HepG2 (cell line): ENCODE data around the gene GALNT10. TPM values are rescaled to one million over a fixed set of nuclear protein-coding genes. Genes with fewer than 3 reads are reported as not detected.

ENCODE experiments used
- ATAC-seq: fragments of 200-7000 bp; cut with Tn5 transposase; 3 replicates; pipeline ENCODE4 v1.9.1; 2020; ENCODE audit warnings: mild to moderate bottlenecking, moderate library complexity
- BruUV-seq: library from RNA; stranded (reverse); fragments of 400-500 nt; replicated peaks from 2 replicates; lab custom pipeline; 2021; lab: Mats Ljungman, UMichigan
- CTCF ChIA-PET: fragments of 300-600 bp; formaldehyde crosslinking; extraction: SDS; loops from one replicate; lab custom pipeline; 2021; ENCODE audit warnings: low total read pairs, inconsistent platforms, low intra/inter-chr PET ratio; lab: Yijun Ruan, JAX
- POLR2A ChIA-PET: fragments of 350-600 bp; sonication (Branson Sonifier 250); formaldehyde crosslinking; loops from one replicate; lab custom pipeline; 2020; ENCODE audit warnings: antibody characterized with exemption, inconsistent platforms; lab: Yijun Ruan, JAX
- DNase-seq: peaks from one replicate; pipeline ENCODE4 v3.0.0-alpha.2; 2015; ENCODE audit warnings: low spot score
- FAIRE-seq: peaks from 3 replicates; lab custom pipeline; 2011; peaks lifted over from hg19 to GRCh38; lab: Jason Lieb, UNC
- H2AFZ ChIP-seq: one replicate; pipeline ENCODE4 v1.6.1; 2011; ENCODE audit warnings: low read length, inconsistent platforms
- H3K27ac ChIP-seq: fragments of 300-600 bp; 3 replicates; pipeline ENCODE4 v1.8.0; 2011; ENCODE audit warnings: mixed run types, mild to moderate bottlenecking, mixed read lengths, low read length, inconsistent platforms; ENCODE audit not compliant: insufficient read depth; ENCODE audit errors: extremely low read length
- H3K27me3 ChIP-seq, 2 experiments: fragments of 200-600 bp in 1 of 2; 2 replicates in 1 of 2; 3 replicates in 1 of 2; pipeline versions ENCODE4 v1.6.0 to v1.8.0; 2011; ENCODE audit warnings: low read length in 2 of 2, mild to moderate bottlenecking in 2 of 2, moderate library complexity in 2 of 2, inconsistent platforms in 1 of 2; ENCODE audit not compliant: insufficient read depth in 2 of 2, control insufficient read depth in 1 of 2
- H3K36me3 ChIP-seq, 2 experiments: fragments of 200-600 bp in 1 of 2; replicated peaks in 1 of 2; 2 replicates in 1 of 2; 3 replicates in 1 of 2; pipeline versions ENCODE4 v1.5.1 to v1.8.0; 2011; ENCODE audit warnings: low read length in 2 of 2, inconsistent platforms in 1 of 2; ENCODE audit not compliant: insufficient read depth in 2 of 2, control insufficient read depth in 1 of 2
- H3K4me1 ChIP-seq: 2 replicates; pipeline ENCODE4 v1.5.1; 2012; ENCODE audit warnings: low read length, inconsistent platforms; ENCODE audit not compliant: insufficient read depth
- H3K4me2 ChIP-seq: 2 replicates; pipeline ENCODE4 v1.6.0; 2011; ENCODE audit warnings: low read depth, low read length, inconsistent platforms
- H3K4me3 ChIP-seq, 3 experiments: fragments of 200-600 bp in 1 of 3; sonication (generic), shearing (Covaris generic) in 1 of 3; replicated peaks in 1 of 3; 2 replicates each; pipeline ENCODE4 v1.5.1; 2011 to 2016; ENCODE audit warnings: low read length in 3 of 3, inconsistent platforms in 2 of 3, low read depth in 2 of 3, mild to moderate bottlenecking in 2 of 3, control low read depth in 1 of 3, mixed read lengths in 1 of 3; ENCODE audit not compliant: insufficient read depth in 1 of 3
- H3K79me2 ChIP-seq: one replicate; pipeline ENCODE4 v1.6.1; 2011; ENCODE audit warnings: low read length, inconsistent platforms; ENCODE audit not compliant: insufficient read depth
- H3K9ac ChIP-seq: 2 replicates; pipeline ENCODE4 v1.6.0; 2011; ENCODE audit warnings: mild to moderate bottlenecking, low read depth, low read length, inconsistent platforms; ENCODE audit not compliant: insufficient read depth
- H3K9me3 ChIP-seq: 2 replicates; pipeline ENCODE4 v1.5.1; 2012; ENCODE audit warnings: mild to moderate bottlenecking, low read length
- H4K20me1 ChIP-seq: 2 replicates; pipeline ENCODE4 v1.6.0; 2011; ENCODE audit warnings: inconsistent platforms, mild to moderate bottlenecking, low read length, moderate library complexity; ENCODE audit not compliant: insufficient read depth
- ELF1 ChIP-seq: sonication (generic); formaldehyde crosslinking; IDR thresholded peaks from 2 replicates; pipeline ENCODE4 v1.4.0; 2020; ENCODE audit warnings: missing genetic modification reagents
- ESRRA ChIP-seq: sonication (generic); formaldehyde crosslinking; IDR thresholded peaks from 2 replicates; pipeline ENCODE4 v1.5.1; 2020; ENCODE audit warnings: mild to moderate bottlenecking, low read depth, missing genetic modification reagents
- GTF2F1 ChIP-seq: fragments of 150-350 bp; IDR thresholded peaks from 2 replicates; pipeline ENCODE4 v1.6.1; 2014; ENCODE audit warnings: low read length
- HHEX ChIP-seq: IDR thresholded peaks from 2 replicates; pipeline ENCODE4 v1.6.1; 2016; ENCODE audit warnings: control low read depth
- RAD21 ChIP-seq: fragments of 450-650 bp; formaldehyde crosslinking; IDR thresholded peaks from 2 replicates; pipeline ENCODE4 v1.5.0; 2020; ENCODE audit warnings: mild to moderate bottlenecking
- SP4 ChIP-seq: sonication (generic); formaldehyde crosslinking; IDR thresholded peaks from 2 replicates; pipeline ENCODE4 v1.8.1; 2023; ENCODE audit warnings: mild to moderate bottlenecking, missing genetic modification reagents
- TGIF2 ChIP-seq: IDR thresholded peaks from 2 replicates; pipeline ENCODE4 v1.6.1; 2016; ENCODE audit warnings: control low read depth, missing compliant biosample characterization
- U2AF2 ChIP-seq: fragments of 200-400 bp; formaldehyde crosslinking; IDR thresholded peaks from 2 replicates; pipeline ENCODE4 v1.6.1; 2017; ENCODE audit warnings: low read depth, mild to moderate bottlenecking, low read length
- ZNF382 ChIP-seq: sonication (generic); formaldehyde crosslinking; IDR thresholded peaks from 2 replicates; pipeline ENCODE4 v1.5.0; 2020; ENCODE audit warnings: missing genetic modification reagents, mild to moderate bottlenecking, borderline replicate concordance
- ZSCAN20 ChIP-seq: sonication (generic); formaldehyde crosslinking; IDR thresholded peaks from 2 replicates; pipeline ENCODE4 v1.4.0; 2020; ENCODE audit warnings: missing genetic modification reagents, mild to moderate bottlenecking, borderline replicate concordance
- WGBS: methylation state at CpG from one replicate; pipeline ENCODE4 v1.1.6; 2017; ENCODE audit warnings: low lambda C conversion rate; 5-methylcytosine and 5-hydroxymethylcytosine counted together
- in situ Hi-C: cut with HindIII; loops from 2 replicates; pipeline ENCODE4 v1.10.0; 2017; ENCODE audit warnings: low pct_unique_long_range_greater_than_20kb; ENCODE audit not compliant: extremely low pct_ligation_motif_present
- intact Hi-C: fragments of 100-400 bp; cut with micrococcal nuclease; formaldehyde crosslinking; loops from one replicate; pipeline ENCODE4 v1.10.0; 2022; ENCODE audit not compliant: unreplicated experiment
- polyA plus RNA-seq, 8 experiments: library from polyadenylated mRNA; depleted of rRNA in 3 of 8; stranded (reverse) in 7 of 8; unstranded in 1 of 8; fragments of >200 nt; fragmentation: Illumina TruSeq in 4 of 8; extraction: Trizol in 4 of 8; gene quantifications; 2 replicates each; pipeline versions ENCODE4 v1.2.1 to v1.2.3, GENCODE V29; 2011 to 2016; ENCODE audit warnings: low read depth in 4 of 8, missing spikeins in 1 of 8, mixed read lengths in 1 of 8; ENCODE audit not compliant: insufficient read depth in 1 of 8
- total RNA-seq, 5 experiments: library from RNA; depleted of rRNA; stranded (reverse); fragments of >200 nt; fragmentation: Illumina TruSeq; extraction: Trizol; gene quantifications; 2 replicates each; pipeline ENCODE4 v1.2.3, GENCODE V29; 2016; ENCODE audit warnings: low read depth in 1 of 5
- TF ChIP-seq, protein P1 (sequence below): sonication (generic); formaldehyde crosslinking; IDR thresholded peaks from 2 replicates; pipeline ENCODE4 v1.8.1; 2022; ENCODE audit warnings: mild to moderate bottlenecking, missing genetic modification reagents
- TF ChIP-seq, protein P2 (sequence below): sonication (generic); formaldehyde crosslinking; IDR thresholded peaks from 2 replicates; pipeline ENCODE4 v1.4.0; 2020; ENCODE audit warnings: missing genetic modification reagents
- TF ChIP-seq, protein P3 (sequence below): IDR thresholded peaks from 2 replicates; pipeline ENCODE4 v1.6.1; 2016; ENCODE audit warnings: low read depth, borderline replicate concordance
- TF ChIP-seq, protein P4 (sequence below): sonication (generic); formaldehyde crosslinking; IDR thresholded peaks from 2 replicates; pipeline ENCODE4 v1.4.0; 2020; ENCODE audit warnings: missing genetic modification reagents, borderline replicate concordance
- TF ChIP-seq, protein P5 (sequence below): IDR thresholded peaks from 2 replicates; pipeline ENCODE4 v1.6.1; 2016

The GALNT10 gene
- total and polyA plus RNA-seq, 2 of the 13 experiments (the other 11 are each of a cell fraction or from before 2014, with no cell fraction given), result 8.1 to 11.2 TPM

DNA sequence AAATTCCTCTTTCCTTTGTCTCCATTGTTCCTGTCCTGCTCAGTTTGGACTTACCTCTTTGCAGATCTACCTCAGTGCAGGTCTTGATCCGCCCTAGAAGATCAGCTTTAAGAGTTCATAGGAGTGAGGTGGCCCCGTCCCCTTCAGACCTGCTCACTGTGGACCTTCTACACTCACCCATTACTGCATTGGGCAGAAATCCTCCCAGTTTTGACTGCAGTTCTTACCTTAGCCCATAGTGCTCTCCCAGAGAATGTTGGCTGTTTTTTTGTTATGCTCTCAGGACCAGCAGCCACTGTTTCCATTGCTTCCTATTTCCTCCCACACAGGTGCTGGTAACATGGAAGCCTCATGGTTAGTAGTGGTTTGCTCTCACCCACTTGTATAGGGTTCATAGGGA, 63.3 kb downstream of the GALNT10 start:
- Histone ChIP-seq H4K20me1 (no peaks in the 10 kb centered on the region), H3K4me1 (peaks cover 15% of the 10 kb centered on the region), H3K4me2 (no peak overlapping the region), H3K4me3 (no peak overlapping the region), H2AFZ (no peak overlapping the region), H3K9ac (no peak overlapping the region), H3K27me3 (no peaks in the 10 kb centered on the region), H3K27ac (no peak overlapping the region), H3K9me3 (no peaks in the 10 kb centered on the region), H3K79me2 (no peaks in the 10 kb centered on the region), H3K36me3 (no peaks in the 10 kb centered on the region)
- intact Hi-C loops (no loop called here), in situ Hi-C loops (no loop called here)
- 95% methylated on average over 2 of the region's 2 CpGs for WGBS
- DNase-seq, result no peak
- no TSS peak for BruUV-seq
- FAIRE-seq, result no peak
- TF ChIP-seq, protein P1, sequence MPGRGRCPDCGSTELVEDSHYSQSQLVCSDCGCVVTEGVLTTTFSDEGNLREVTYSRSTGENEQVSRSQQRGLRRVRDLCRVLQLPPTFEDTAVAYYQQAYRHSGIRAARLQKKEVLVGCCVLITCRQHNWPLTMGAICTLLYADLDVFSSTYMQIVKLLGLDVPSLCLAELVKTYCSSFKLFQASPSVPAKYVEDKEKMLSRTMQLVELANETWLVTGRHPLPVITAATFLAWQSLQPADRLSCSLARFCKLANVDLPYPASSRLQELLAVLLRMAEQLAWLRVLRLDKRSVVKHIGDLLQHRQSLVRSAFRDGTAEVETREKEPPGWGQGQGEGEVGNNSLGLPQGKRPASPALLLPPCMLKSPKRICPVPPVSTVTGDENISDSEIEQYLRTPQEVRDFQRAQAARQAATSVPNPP (CRISPR knock-in tag), result no peak
- no peak for TF ChIP-seq ZNF382 (CRISPR knock-in tag)
- TF ChIP-seq, protein P2, sequence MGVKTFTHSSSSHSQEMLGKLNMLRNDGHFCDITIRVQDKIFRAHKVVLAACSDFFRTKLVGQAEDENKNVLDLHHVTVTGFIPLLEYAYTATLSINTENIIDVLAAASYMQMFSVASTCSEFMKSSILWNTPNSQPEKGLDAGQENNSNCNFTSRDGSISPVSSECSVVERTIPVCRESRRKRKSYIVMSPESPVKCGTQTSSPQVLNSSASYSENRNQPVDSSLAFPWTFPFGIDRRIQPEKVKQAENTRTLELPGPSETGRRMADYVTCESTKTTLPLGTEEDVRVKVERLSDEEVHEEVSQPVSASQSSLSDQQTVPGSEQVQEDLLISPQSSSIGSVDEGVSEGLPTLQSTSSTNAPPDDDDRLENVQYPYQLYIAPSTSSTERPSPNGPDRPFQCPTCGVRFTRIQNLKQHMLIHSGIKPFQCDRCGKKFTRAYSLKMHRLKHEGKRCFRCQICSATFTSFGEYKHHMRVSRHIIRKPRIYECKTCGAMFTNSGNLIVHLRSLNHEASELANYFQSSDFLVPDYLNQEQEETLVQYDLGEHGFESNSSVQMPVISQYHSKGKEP (CRISPR knock-in tag), result no peak
- POLR2A ChIA-PET, result interaction anchor here (0.7 kb wide), 1 partner anchor 611 kb away, joined by 5 read pairs; no protein-coding TSS in a partner anchor
- ATAC-seq, result no peak
- CTCF ChIA-PET, result no interaction called here

DNA sequence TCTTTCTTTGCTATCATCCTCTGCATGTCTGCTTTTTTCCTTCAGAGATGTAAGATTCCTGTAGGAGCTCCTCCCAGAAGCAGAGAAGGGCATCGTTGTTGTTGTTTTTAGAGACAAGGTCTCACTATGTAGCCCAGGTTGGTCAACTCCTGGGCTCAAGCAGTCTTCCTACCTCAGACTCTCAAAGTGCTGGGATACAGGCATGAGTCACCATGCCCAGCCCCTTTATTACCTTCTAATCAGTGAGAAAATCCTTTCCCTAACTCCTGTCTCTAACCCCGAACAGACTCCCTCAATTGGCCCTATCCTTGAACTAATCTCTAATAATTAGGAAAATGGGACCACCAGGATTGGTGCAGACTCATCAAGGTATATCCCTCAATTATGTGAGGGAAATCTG, 64.4 kb downstream of the GALNT10 start:
- Histone ChIP-seq H3K4me1 (peaks cover 22% of the 10 kb centered on the region), H3K79me2 (no peaks in the 10 kb centered on the region), H3K36me3 (no peaks in the 10 kb centered on the region), H3K9me3 (no peaks in the 10 kb centered on the region), H4K20me1 (no peaks in the 10 kb centered on the region), H3K9ac (no peak overlapping the region), H3K4me3 (no peak overlapping the region), H2AFZ (no peak overlapping the region), H3K27me3 (no peaks in the 10 kb centered on the region), H3K4me2 (no peak overlapping the region), H3K27ac (no peak overlapping the region)
- 73% methylated on average over 2 of the region's 2 CpGs for WGBS
- in situ Hi-C loops (no loop called here), intact Hi-C loops (no loop called here)
- ChIA-PET CTCF (no interaction called here), POLR2A (no interaction called here)
- FAIRE-seq (no peak), DNase-seq (no peak), ATAC-seq (no peak)
- no TSS peak for BruUV-seq
- no peak for TF ChIP-seq ZSCAN20 (CRISPR knock-in tag)
- no peak for TF ChIP-seq TGIF2 (CRISPR knock-in tag)
- TF ChIP-seq ESRRA (CRISPR knock-in tag), result no peak
- no peak for TF ChIP-seq HHEX (CRISPR knock-in tag)
- TF ChIP-seq, protein P3, sequence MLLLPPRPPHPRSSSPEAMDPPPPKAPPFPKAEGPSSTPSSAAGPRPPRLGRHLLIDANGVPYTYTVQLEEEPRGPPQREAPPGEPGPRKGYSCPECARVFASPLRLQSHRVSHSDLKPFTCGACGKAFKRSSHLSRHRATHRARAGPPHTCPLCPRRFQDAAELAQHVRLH, result no peak
- TF ChIP-seq U2AF2, result no peak
- TF ChIP-seq, protein P4, sequence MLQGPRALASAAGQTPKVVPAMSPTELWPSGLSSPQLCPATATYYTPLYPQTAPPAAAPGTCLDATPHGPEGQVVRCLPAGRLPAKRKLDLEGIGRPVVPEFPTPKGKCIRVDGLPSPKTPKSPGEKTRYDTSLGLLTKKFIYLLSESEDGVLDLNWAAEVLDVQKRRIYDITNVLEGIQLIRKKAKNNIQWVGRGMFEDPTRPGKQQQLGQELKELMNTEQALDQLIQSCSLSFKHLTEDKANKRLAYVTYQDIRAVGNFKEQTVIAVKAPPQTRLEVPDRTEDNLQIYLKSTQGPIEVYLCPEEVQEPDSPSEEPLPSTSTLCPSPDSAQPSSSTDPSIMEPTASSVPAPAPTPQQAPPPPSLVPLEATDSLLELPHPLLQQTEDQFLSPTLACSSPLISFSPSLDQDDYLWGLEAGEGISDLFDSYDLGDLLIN (CRISPR knock-in tag), result no peak
- no peak for TF ChIP-seq GTF2F1
- no peak for TF ChIP-seq ELF1 (CRISPR knock-in tag)
- TF ChIP-seq, protein P5, sequence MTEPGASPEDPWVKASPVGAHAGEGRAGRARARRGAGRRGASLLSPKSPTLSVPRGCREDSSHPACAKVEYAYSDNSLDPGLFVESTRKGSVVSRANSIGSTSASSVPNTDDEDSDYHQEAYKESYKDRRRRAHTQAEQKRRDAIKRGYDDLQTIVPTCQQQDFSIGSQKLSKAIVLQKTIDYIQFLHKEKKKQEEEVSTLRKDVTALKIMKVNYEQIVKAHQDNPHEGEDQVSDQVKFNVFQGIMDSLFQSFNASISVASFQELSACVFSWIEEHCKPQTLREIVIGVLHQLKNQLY (CRISPR knock-in tag), result no peak
- TF ChIP-seq SP4, result no peak
- no peak for TF ChIP-seq RAD21 (CRISPR knock-in tag)
